Fibroblast of villous mesenchyme (primary cell): ENCODE results near the gene RFLNA. TPM values are rescaled to one million over a fixed set of nuclear protein-coding genes. Genes with fewer than 3 reads are reported as not detected.

Experiments
- DNase-seq: peaks from one replicate; pipeline ENCODE4 v3.0.0-alpha.2; 2010; ENCODE audit warnings: low read depth
- H3K4me3 ChIP-seq: 2 replicates; pipeline ENCODE4 v1.5.1; 2011; ENCODE audit warnings: low read depth, mild to moderate bottlenecking, low read length
- CTCF ChIP-seq: IDR thresholded peaks from 2 replicates; pipeline ENCODE4 v1.5.1; 2012; ENCODE audit warnings: low read depth, mild to moderate bottlenecking, low read length; ENCODE audit not compliant: insufficient read depth
- total RNA-seq: library from RNA; depleted of rRNA; stranded (reverse); fragments of >200 nt; gene quantifications from 2 replicates; pipeline ENCODE4 v1.2.3, GENCODE V29; 2012

RFLNA gene
- total RNA-seq, 1 donor, result 5.6 TPM

DNA sequence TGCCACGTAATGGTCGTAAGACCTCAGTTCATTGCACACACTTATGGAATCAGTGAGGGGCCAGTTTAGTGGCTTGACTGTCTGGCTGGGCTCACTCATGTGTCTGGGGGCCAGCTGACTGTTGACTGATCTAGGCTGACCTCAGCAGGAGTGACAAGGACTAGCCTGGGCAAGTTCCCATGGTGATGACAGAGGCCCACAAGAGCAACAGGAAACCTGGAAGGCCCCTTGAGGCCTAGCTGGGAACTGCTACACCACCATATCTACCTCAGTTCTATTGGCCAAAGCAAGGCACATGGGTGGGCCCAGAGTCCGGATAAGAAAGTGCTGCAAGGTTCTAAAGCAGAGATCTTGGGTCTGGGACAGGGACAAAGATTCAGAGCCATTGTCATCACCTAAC is 21.3 kb upstream of the RFLNA start:
- H3K4me3 ChIP-seq, result no peak overlapping the region
- no peak for DNase-seq
- peak; percentile 30 for TF ChIP-seq CTCF

DNA sequence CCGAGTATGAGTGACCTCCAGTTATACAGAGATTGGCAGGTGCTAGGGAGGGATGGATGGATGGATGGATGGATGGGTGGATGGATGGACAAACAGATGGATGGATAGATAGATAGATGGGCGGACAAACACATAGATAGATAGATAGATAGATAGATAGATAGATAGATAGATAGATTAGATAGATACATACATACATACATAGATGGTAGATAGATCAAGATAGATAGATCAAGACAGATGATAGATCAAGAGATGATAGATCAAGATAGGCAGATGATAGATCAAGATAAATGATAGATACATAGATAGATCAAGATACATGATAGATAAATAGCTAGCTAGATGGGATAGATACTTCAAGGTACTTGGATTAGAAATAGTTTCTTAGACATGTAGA is 18.6 kb upstream of the RFLNA start:
- no peak for DNase-seq
- TF ChIP-seq CTCF, result no peak

DNA sequence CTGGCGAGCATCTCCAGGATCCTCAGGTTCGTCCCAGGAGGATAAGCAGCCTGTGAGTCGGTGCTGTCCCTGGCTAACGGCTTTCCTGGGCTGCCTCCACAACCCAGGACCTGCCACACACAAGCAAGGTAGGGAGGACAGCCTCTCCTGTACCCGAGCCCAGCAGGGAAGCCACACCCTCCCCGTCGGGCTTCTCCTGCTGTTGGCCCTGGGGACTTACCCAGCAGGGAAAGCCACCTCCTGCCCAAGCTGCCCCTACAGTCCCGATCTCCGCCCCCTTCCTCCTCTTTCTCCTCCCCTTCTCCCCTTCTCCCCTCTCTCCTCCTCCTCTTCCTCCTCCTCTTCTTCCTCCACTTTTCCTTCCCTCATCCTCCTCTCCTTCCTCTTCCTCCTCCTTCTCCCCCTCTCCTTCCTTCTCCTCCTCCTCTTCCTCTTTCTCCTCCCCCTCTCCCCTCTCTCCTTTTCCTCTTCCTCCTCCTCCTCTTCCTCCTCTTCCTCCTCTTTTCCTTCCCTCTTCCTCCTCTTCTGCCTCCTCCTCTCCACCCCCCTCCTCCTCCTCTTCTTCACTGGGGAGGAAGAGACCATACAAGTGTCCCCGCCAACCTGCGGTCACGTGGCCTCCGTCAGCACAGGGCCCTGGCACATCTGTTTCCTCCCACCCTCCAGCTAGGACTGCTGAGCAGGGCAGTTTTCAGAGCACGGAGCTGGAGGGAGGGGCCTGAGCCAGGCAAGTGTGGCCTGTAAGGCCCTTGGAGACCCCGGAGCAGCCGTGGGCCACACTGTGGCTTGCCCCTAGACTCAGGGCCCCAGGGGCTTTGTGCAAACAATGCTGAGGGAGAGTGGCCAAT is 17.3 kb upstream of the RFLNA start:
- no peak overlapping the region for H3K4me3 ChIP-seq
- no peak for DNase-seq
- no peak for TF ChIP-seq CTCF

More for the DNA sequence above, 18.6 kb upstream of the RFLNA start:
- H3K4me3 ChIP-seq, result no peak overlapping the region

DNA sequence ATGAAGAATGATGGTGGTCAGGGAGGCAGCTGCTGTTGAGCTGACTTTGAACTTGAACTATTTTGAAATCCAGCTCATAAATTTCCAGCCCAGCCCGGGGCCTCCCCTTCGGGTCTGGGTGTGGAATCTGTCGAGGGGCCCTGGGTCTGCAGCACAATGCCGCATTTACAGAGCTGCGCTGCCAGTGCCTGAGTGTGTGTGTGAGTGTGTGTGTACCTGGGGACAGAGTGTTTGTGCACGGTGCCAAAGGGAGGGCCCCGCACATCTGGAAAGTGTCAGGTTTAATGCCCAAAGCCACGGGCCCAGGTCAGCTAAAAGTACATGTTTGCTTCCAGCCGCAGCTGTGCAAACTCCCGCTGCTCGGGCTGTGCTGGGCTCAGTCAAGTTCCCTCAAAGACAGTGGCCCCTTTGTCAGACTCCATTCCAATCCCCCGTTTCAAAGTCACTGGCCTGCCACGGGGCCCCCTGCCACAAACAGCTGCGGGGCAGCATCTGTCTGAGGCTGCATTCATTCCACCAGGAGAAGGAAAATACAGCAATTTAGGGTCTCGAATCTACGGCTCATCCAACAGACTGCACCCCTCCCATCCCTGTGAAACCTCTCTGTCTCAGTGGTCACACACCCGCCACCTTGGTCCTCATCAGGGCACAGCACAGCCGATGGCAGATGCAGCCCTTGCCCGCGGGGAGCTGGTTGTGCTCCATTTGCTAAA is 16.3 kb upstream of the RFLNA start:
- no peak overlapping the region for H3K4me3 ChIP-seq
- no peak for TF ChIP-seq CTCF
- DNase-seq, result peak; percentile 68

- H3K4me3 ChIP-seq, result no peak overlapping the region
- TF ChIP-seq CTCF, result no peak
- no peak for DNase-seq
These were observed 15.6 kb upstream of the RFLNA start for GRCh38 chr12:124279315-124279714.

- H3K4me3 ChIP-seq, result no peak overlapping the region
- TF ChIP-seq CTCF, result no peak
- DNase-seq, result peak; percentile 15
These were observed 15.0 kb upstream of the RFLNA start for GRCh38 chr12:124279846-124280360.
